Activated naive CD4-positive, alpha-beta T cell treated with anti-CD3 and anti-CD28 coated beads for 36 hours (primary cell): Measurements from ENCODE around the gene SRPRB. TPM values are rescaled to one million over a fixed set of nuclear protein-coding genes. Genes with fewer than 3 reads are reported as not detected.

Experiments used
- CTCF ChIA-PET: fragments of 350-600 bp; sonication (Branson Sonifier 250); formaldehyde crosslinking; loops from one replicate; lab custom pipeline; 2021; ENCODE audit warnings: antibody characterized with exemption; lab: Charles Lee
- DNase-seq: peaks from one replicate; pipeline ENCODE4 v3.0.0-alpha.2; 2020
- H3K27ac Mint-ChIP-seq: one replicate; pipeline ENCODE4 v1.8.0; 2021; ENCODE audit warnings: mild to moderate bottlenecking, mixed read lengths
- H3K27me3 Mint-ChIP-seq: one replicate; pipeline ENCODE4 v1.8.0; 2021; ENCODE audit warnings: low read depth, mixed read lengths
- H3K36me3 Mint-ChIP-seq: one replicate; pipeline ENCODE4 v1.8.0; 2021; ENCODE audit warnings: low read depth, mixed read lengths
- H3K4me1 Mint-ChIP-seq: one replicate; pipeline ENCODE4 v1.8.0; 2021; ENCODE audit warnings: low read depth, mixed read lengths
- H3K4me3 Mint-ChIP-seq: one replicate; pipeline ENCODE4 v1.8.0; 2021; ENCODE audit warnings: mild to moderate bottlenecking, moderate library complexity, mixed read lengths
- H3K9me3 Mint-ChIP-seq: one replicate; pipeline ENCODE4 v1.8.0; 2021; ENCODE audit warnings: mixed read lengths
- intact Hi-C: fragments of 100-400 bp; cut with micrococcal nuclease; formaldehyde crosslinking; loops from one replicate; pipeline ENCODE4 v1.15.1; 2023
- total RNA-seq, 2 experiments: library from RNA; stranded (reverse); gene quantifications; one replicate each; pipeline ENCODE4 v1.2.3, GENCODE V29; 2021

SRPRB gene
- total RNA-seq, 2 experiments from 2014 or later: 55.0 to 56.8 TPM

GRCh38 chr3:133856316-133856715, 50.7 kb downstream of the SRPRB start:
- intact Hi-C loops: no loop called here
- H3K27ac Mint-ChIP-seq: no peak overlapping the region
- DNase-seq: no peak
- no peaks in the 10 kb centered on the region for H3K27me3 Mint-ChIP-seq
- CTCF ChIA-PET: no interaction called here
- no peak overlapping the region for H3K4me3 Mint-ChIP-seq
- no peaks in the 10 kb centered on the region for H3K36me3 Mint-ChIP-seq
- peaks cover 3% of the 10 kb centered on the region for H3K4me1 Mint-ChIP-seq
- H3K9me3 Mint-ChIP-seq: no peaks in the 10 kb centered on the region

GRCh38 chr3:133857767-133858166, 52.2 kb downstream of the SRPRB start:
- no peak overlapping the region for H3K4me3 Mint-ChIP-seq
- CTCF ChIA-PET: no interaction called here
- peaks cover 3% of the 10 kb centered on the region for H3K4me1 Mint-ChIP-seq
- no peaks in the 10 kb centered on the region for H3K36me3 Mint-ChIP-seq
- H3K27me3 Mint-ChIP-seq: no peaks in the 10 kb centered on the region
- intact Hi-C loops: no loop called here
- H3K27ac Mint-ChIP-seq: no peak overlapping the region
- no peak for DNase-seq
- no peaks in the 10 kb centered on the region for H3K9me3 Mint-ChIP-seq

GRCh38 chr3:133859381-133860234, 54.0 kb downstream of the SRPRB start:
- Mint-ChIP-seq H3K36me3 (no peaks in the 10 kb centered on the region), H3K9me3 (no peaks in the 10 kb centered on the region), H3K4me3 (no peak overlapping the region), H3K27ac (no peak overlapping the region), H3K27me3 (no peaks in the 10 kb centered on the region), H3K4me1 (peaks cover 3% of the 10 kb centered on the region)
- intact Hi-C loops: no loop called here
- CTCF ChIA-PET: interaction anchor here (0.8 kb wide), 1 partner anchor 16 kb away, joined by 3 read pairs; no protein-coding TSS in a partner anchor
- DNase-seq: no peak

GRCh38 chr3:133860519-133860918, 54.9 kb downstream of the SRPRB start:
- H3K36me3 Mint-ChIP-seq: no peaks in the 10 kb centered on the region
- intact Hi-C loops: no loop called here
- no peaks in the 10 kb centered on the region for H3K9me3 Mint-ChIP-seq
- H3K4me3 Mint-ChIP-seq: no peak overlapping the region
- H3K4me1 Mint-ChIP-seq: peaks cover 3% of the 10 kb centered on the region
- DNase-seq: no peak
- no peaks in the 10 kb centered on the region for H3K27me3 Mint-ChIP-seq
- CTCF ChIA-PET: interaction anchor here (0.6 kb wide), 1 partner anchor 86 kb away, joined by 3 read pairs; no protein-coding TSS in a partner anchor
- no peak overlapping the region for H3K27ac Mint-ChIP-seq

GRCh38 chr3:133862161-133862560, 56.5 kb downstream of the SRPRB start:
- intact Hi-C loops: no loop called here
- DNase-seq: no peak
- H3K9me3 Mint-ChIP-seq: no peaks in the 10 kb centered on the region
- no peak overlapping the region for H3K4me3 Mint-ChIP-seq
- no peaks in the 10 kb centered on the region for H3K36me3 Mint-ChIP-seq
- H3K27me3 Mint-ChIP-seq: no peaks in the 10 kb centered on the region
- CTCF ChIA-PET: no interaction called here
- peaks cover 3% of the 10 kb centered on the region for H3K4me1 Mint-ChIP-seq
- H3K27ac Mint-ChIP-seq: no peak overlapping the region

- Mint-ChIP-seq H3K27me3 (peaks cover 3% of the 10 kb centered on the region), H3K4me3 (no peak overlapping the region), H3K9me3 (no peaks in the 10 kb centered on the region), H3K36me3 (no peaks in the 10 kb centered on the region), H3K27ac (no peak overlapping the region), H3K4me1 (no peaks in the 10 kb centered on the region)
- CTCF ChIA-PET: no interaction called here
- DNase-seq: no peak
- intact Hi-C loops: no loop called here
Measured at GRCh38 chr3:133863911-133864310, 58.3 kb downstream of the SRPRB start.

GRCh38 chr3:133864616-133865015, 59.0 kb downstream of the SRPRB start:
- Mint-ChIP-seq H3K9me3 (no peaks in the 10 kb centered on the region), H3K27me3 (peaks cover 6% of the 10 kb centered on the region), H3K36me3 (no peaks in the 10 kb centered on the region), H3K27ac (no peak overlapping the region), H3K4me1 (no peaks in the 10 kb centered on the region), H3K4me3 (no peak overlapping the region)
- DNase-seq: no peak
- CTCF ChIA-PET: interaction anchor here (0.6 to 1.2 kb wide), 2 partner anchors 46 to 88 kb away, joined by 3 to 5 read pairs; no protein-coding TSS in a partner anchor
- intact Hi-C loops: loop anchor here (5.0 kb wide), 1 partner anchor 63 kb away; no protein-coding TSS in a partner anchor

GRCh38 chr3:133865136-133865855, 59.7 kb downstream of the SRPRB start:
- DNase-seq: no peak
- Mint-ChIP-seq H3K36me3 (no peaks in the 10 kb centered on the region), H3K27me3 (peaks cover 6% of the 10 kb centered on the region), H3K9me3 (no peaks in the 10 kb centered on the region), H3K27ac (no peak overlapping the region), H3K4me1 (no peaks in the 10 kb centered on the region), H3K4me3 (no peak overlapping the region)
- intact Hi-C loops: loop anchor here (5.0 kb wide), 1 partner anchor 62 kb away; no protein-coding TSS in a partner anchor
- CTCF ChIA-PET: interaction anchor here (0.6 to 1.2 kb wide), 2 partner anchors 47 to 87 kb away, joined by 3 to 5 read pairs; no protein-coding TSS in a partner anchor

- intact Hi-C loops: loop anchor here (5.0 kb wide), 1 partner anchor 61 kb away; no protein-coding TSS in a partner anchor
- no peak for DNase-seq
- no peaks in the 10 kb centered on the region for H3K4me1 Mint-ChIP-seq
- no peak overlapping the region for H3K27ac Mint-ChIP-seq
- no peak overlapping the region for H3K4me3 Mint-ChIP-seq
- H3K36me3 Mint-ChIP-seq: no peaks in the 10 kb centered on the region
- H3K27me3 Mint-ChIP-seq: peaks cover 9% of the 10 kb centered on the region
- CTCF ChIA-PET: no interaction called here
- H3K9me3 Mint-ChIP-seq: no peaks in the 10 kb centered on the region
Measured at GRCh38 chr3:133866141-133866540, 60.5 kb downstream of the SRPRB start.

GRCh38 chr3:133868186-133868585, 62.6 kb downstream of the SRPRB start:
- CTCF ChIA-PET: no interaction called here
- no peaks in the 10 kb centered on the region for H3K36me3 Mint-ChIP-seq
- no peak overlapping the region for H3K4me3 Mint-ChIP-seq

GRCh38 chr3:133868758-133869475, 63.3 kb downstream of the SRPRB start:
- Mint-ChIP-seq H3K36me3 (no peaks in the 10 kb centered on the region), H3K27me3 (peaks cover 11% of the 10 kb centered on the region), H3K27ac (no peak overlapping the region), H3K4me3 (no peak overlapping the region), H3K4me1 (no peaks in the 10 kb centered on the region), H3K9me3 (no peaks in the 10 kb centered on the region)
- intact Hi-C loops: loop anchor here (5.0 kb wide), 1 partner anchor 58 kb away; no protein-coding TSS in a partner anchor
- DNase-seq: no peak
- CTCF ChIA-PET: no interaction called here

More at GRCh38 chr3:133868186-133868585, 62.6 kb downstream of the SRPRB start:
- H3K27ac Mint-ChIP-seq: no peak overlapping the region
- H3K27me3 Mint-ChIP-seq: peaks cover 9% of the 10 kb centered on the region
- no peaks in the 10 kb centered on the region for H3K9me3 Mint-ChIP-seq
- no peaks in the 10 kb centered on the region for H3K4me1 Mint-ChIP-seq
- intact Hi-C loops: loop anchor here (5.0 kb wide), 1 partner anchor 59 kb away; no protein-coding TSS in a partner anchor
- no peak for DNase-seq

- Mint-ChIP-seq H3K36me3 (no peaks in the 10 kb centered on the region), H3K27me3 (peaks cover 12% of the 10 kb centered on the region), H3K27ac (no peak overlapping the region), H3K4me1 (no peaks in the 10 kb centered on the region), H3K9me3 (no peaks in the 10 kb centered on the region), H3K4me3 (no peak overlapping the region)
- CTCF ChIA-PET: no interaction called here
- intact Hi-C loops: loop anchor here (5.0 kb wide), 1 partner anchor 58 kb away; no protein-coding TSS in a partner anchor
- no peak for DNase-seq
Measured at GRCh38 chr3:133869586-133869985, 64.0 kb downstream of the SRPRB start.
